Thoracic aorta endothelial cell (primary cell): Measurements from ENCODE around the gene CAMK1. TPM values are rescaled to one million over a fixed set of nuclear protein-coding genes. Genes with fewer than 3 reads are reported as not detected.

Source experiments
- total RNA-seq: library from RNA; depleted of rRNA; stranded (reverse); fragments of >200 nt; gene quantifications from 2 replicates; pipeline ENCODE4 v1.2.3, GENCODE V29; 2012

Gene CAMK1
- total RNA-seq, result 35.9 and 43.8 TPM in 2 replicates

DNA sequence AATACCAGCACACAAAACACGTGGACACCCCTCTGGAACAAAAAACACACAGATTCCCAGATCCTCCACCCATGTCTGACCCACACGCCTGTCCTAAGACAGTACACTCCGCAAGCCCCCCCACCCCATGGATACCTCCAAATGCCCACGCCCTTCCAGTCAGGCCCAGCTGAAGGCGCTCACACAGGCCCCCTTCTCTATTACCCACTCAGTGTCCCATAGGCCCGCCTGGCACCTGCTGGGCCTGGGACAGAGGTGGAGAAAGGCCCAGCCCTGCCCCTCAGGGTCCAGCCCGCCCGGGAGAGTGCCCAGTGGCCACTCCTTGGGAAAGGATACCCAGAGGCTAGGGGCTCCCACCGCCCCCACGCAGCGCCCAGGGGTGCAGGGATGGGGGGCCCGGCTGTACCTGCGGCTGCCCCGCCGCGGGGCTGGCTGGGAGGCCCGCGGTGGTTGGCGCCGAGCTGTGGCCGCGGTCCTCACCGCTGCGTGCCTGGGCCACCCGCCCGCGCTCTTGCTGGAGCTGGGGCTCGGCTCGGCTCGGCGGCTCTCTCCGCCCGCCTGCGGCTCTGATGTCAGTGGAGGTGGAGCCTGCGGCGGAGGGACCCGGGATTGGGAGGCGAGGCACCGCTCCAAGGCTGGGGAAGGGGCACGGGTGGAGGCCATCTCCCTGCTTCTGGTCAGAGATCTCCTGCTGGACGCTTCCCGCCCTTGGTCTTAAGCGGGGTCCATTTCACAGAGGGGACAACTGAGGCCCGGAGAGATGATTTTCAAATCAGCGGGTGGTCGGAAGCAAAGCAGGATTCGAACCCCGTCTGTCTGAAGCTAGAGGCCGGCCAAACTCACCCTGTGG is at the start of gene CAMK1:
Gene CAMK1, minus strand, starts transcription at position 522 of the 850 bp plus-strand sequence. CDS start 2,198 bp downstream, outside the sequence.

GRCh38 chr3:9809615-9810432 is 40.1 kb upstream of the CAMK1 start, which contains the start of gene TTLL3:
Gene TTLL3, plus strand, starts transcription at chr3:9810262. Its CDS starts 400 bp downstream, at chr3:9810662.

DNA sequence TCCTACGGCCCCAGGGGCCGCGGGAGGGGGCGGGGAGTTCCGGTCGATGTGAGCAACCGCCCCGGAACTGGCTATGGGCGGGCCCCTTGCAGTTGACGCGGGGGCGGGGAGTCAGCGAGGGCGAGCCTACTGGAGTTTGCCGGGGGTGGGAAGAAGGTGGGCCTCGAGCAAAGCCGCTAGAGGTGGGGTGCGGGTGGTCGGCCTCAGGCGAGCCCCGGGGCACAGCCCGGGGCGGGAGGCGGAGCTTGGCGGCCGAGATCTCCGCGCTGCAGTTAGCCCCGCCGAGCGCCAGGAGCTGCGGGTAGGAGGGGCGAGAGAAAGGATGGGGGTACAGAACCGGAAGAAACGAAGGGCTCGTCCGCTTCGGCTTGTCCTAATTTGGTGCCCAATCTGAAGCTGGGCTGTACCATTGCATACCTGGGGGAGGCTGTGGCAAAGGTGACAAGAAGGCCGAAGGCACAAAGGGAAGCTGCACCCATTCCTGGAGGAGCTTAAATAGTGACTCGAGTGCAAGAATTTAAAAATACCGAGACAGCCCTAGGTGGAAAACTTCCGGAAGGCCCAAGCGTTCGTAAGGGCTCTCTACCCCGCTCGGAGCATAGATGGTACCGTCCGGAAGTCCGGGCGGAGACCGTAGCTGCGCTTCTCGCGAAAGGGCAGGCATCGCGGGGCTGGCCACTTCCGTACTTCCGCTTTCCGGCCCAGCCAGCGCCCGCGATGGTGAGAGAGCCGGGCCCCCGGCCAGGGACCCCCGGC is 22.8 kb upstream of the CAMK1 start, which contains the start of the genes ARPC4 and TADA3:
Gene ARPC4, plus strand, starts transcription at position 678 of the 756 bp plus-strand sequence. Its CDS starts 40 bp downstream, at position 718.
Gene TADA3, minus strand, starts transcription at position 69 of the 756 bp plus-strand sequence. CDS start 1,007 bp downstream, outside the sequence.

GRCh38 chr3:9749645-9750555 is 19.8 kb downstream of the CAMK1 start, which contains the start of gene OGG1:
Gene OGG1, plus strand, starts transcription at chr3:9749952. Its CDS starts 335 bp downstream, at chr3:9750287.

DNA sequence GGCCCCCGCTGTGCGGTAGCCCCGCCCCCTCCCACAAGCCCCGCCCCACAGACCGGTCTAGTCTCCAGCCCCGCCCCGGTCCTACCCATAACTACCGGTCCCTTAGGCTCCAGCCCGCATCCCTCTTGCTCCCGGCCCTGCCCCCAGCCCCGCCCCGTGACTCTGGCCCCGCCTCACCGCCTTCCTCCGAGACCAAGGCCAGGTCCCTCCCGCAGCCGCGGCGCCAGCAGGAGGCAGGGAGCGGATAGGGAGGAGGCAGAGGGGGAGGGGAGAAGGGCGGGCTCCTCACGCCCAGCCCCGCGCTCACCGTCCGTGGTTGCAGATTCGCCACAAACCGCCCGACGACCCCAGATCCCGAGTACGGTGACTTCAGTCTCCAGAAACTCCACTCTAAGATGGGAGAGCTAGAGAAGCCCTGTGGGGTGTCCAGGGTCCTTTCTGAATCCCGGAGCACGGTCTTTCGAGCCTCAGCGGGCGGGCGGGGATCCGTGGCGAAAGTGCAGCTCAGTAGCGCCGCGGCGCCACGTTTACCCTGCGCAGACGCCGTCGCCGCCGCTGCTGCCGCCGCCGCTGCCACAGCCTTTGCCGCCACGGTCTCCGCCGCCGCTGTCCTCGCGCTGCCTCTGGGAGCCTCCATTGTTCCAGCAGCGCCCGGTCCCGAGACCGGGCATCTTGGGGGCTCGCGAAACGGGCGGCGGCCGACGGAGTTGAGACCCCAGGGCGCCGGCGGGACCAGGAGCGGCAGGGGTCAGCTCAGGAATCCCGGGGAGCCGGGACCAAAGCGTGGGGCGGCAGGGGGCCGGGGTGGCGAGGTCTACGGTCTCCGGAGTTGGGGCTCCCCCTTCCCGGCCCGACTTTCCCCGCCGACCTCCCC is 38.3 kb downstream of the CAMK1 start, which contains the start of gene BRPF1:
Gene BRPF1, plus strand, starts transcription at position 530 of the 874 bp plus-strand sequence. CDS start 2,406 bp downstream, outside the sequence.

Other genes starting within 250 kb of the CAMK1 start
- not detected in 2 replicates for gene LHFPL4, start 216.1 kb downstream of the CAMK1 start, total RNA-seq
- gene MTMR14, start 120.4 kb downstream of the CAMK1 start, total RNA-seq, result 38.7 and 45.4 TPM in 2 replicates
- not detected in 2 replicates for gene CPNE9, start 66.1 kb downstream of the CAMK1 start, total RNA-seq
- gene BRPF1, start 38.2 kb downstream of the CAMK1 start, total RNA-seq, result 21.1 and 21.8 TPM in 2 replicates
- gene OGG1, start 20.0 kb downstream of the CAMK1 start, total RNA-seq, result 21.4 and 23.7 TPM in 2 replicates
- gene TADA3, start 22.5 kb upstream of the CAMK1 start, total RNA-seq, result 42.7 and 45.2 TPM in 2 replicates
- 225 and 236 TPM in 2 replicates for gene ARPC4, start 23.1 kb upstream of the CAMK1 start, total RNA-seq
- gene TTLL3, start 40.3 kb upstream of the CAMK1 start, total RNA-seq, result 18.7 and 19.5 TPM in 2 replicates
- gene RPUSD3, start 74.1 kb upstream of the CAMK1 start, total RNA-seq, result 30.1 and 35.3 TPM in 2 replicates
- gene CIDEC, start 110.3 kb upstream of the CAMK1 start, total RNA-seq, result not detected in 2 replicates
- gene JAGN1, start 120.7 kb upstream of the CAMK1 start, total RNA-seq, result 23.1 and 27.0 TPM in 2 replicates
- 0.13 and 0.29 TPM in 2 replicates for gene IL17RE, start 132.9 kb upstream of the CAMK1 start, total RNA-seq
- gene IL17RC, start 147.2 kb upstream of the CAMK1 start, total RNA-seq, result 14.5 and 14.6 TPM in 2 replicates
- gene CRELD1, start 163.9 kb upstream of the CAMK1 start, total RNA-seq, result 14.7 and 15.2 TPM in 2 replicates
- gene PRRT3, start 182.5 kb upstream of the CAMK1 start, total RNA-seq, result 1.3 TPM in 2 replicates
- 51.5 and 60.7 TPM in 2 replicates for gene EMC3, start 216.9 kb upstream of the CAMK1 start, total RNA-seq